DND-41 (cell line): ENCODE measurements around the gene ATP10A.

Experiments used
- ATAC-seq: fragments of 200-7000 bp; cut with Tn5 transposase; 3 replicates; pipeline ENCODE4 v1.9.1; 2021; ENCODE audit warnings: low read depth; ENCODE audit not compliant: insufficient read depth
- DNase-seq: peaks from one replicate; pipeline ENCODE4 v3.0.0-alpha.2; 2020
- H2AFZ ChIP-seq: 2 replicates; pipeline ENCODE4 v1.6.0; 2012; ENCODE audit warnings: low read depth, low read length
- H3K27ac ChIP-seq: 2 replicates; pipeline ENCODE4 v1.5.1; 2012; ENCODE audit warnings: low read length, inconsistent platforms
- H3K27me3 ChIP-seq: fragments of 200-600 bp; sonication (generic); 2 replicates; pipeline ENCODE4 v1.6.0; 2012; ENCODE audit warnings: low read length, mild to moderate bottlenecking, inconsistent platforms; ENCODE audit not compliant: insufficient read depth, poor library complexity
- H3K36me3 ChIP-seq: 2 replicates; pipeline ENCODE4 v1.5.1; 2012; ENCODE audit warnings: low read length, inconsistent platforms; ENCODE audit not compliant: insufficient read depth
- H3K4me1 ChIP-seq: 2 replicates; pipeline ENCODE4 v1.5.1; 2012; ENCODE audit warnings: mild to moderate bottlenecking, low read length; ENCODE audit not compliant: insufficient read depth
- H3K4me2 ChIP-seq: 2 replicates; pipeline ENCODE4 v1.6.0; 2012; ENCODE audit warnings: mild to moderate bottlenecking, moderate library complexity, low read length, inconsistent platforms; ENCODE audit not compliant: insufficient read depth
- H3K4me3 ChIP-seq, 2 experiments: fragments of 200-600 bp in 1 of 2; shearing (Covaris generic) in 1 of 2; 2 replicates each; pipeline ENCODE4 v1.5.1; 2012 to 2016; ENCODE audit warnings: inconsistent platforms in 2 of 2, low read length in 2 of 2, mild to moderate bottlenecking in 2 of 2, low read depth in 1 of 2, moderate library complexity in 1 of 2
- H3K79me2 ChIP-seq: 2 replicates; pipeline ENCODE4 v1.6.0; 2012; ENCODE audit warnings: low read length, inconsistent platforms; ENCODE audit not compliant: insufficient read depth
- H3K9ac ChIP-seq: 2 replicates; pipeline ENCODE4 v1.6.0; 2012; ENCODE audit warnings: low read depth, mild to moderate bottlenecking, inconsistent platforms, low read length, moderate library complexity
- H3K9me3 ChIP-seq: 2 replicates; pipeline ENCODE4 v1.5.1; 2012; ENCODE audit warnings: low read length, moderate library complexity, mild to moderate bottlenecking, inconsistent platforms; ENCODE audit not compliant: insufficient read depth, severe bottlenecking
- H4K20me1 ChIP-seq: 2 replicates; pipeline ENCODE4 v1.6.0; 2012; ENCODE audit warnings: low read length; ENCODE audit not compliant: insufficient read depth
- CTCF ChIP-seq: IDR thresholded peaks from 2 replicates; pipeline ENCODE4 v1.5.1; 2012; ENCODE audit warnings: borderline replicate concordance, low read length, moderate library complexity, mild to moderate bottlenecking; ENCODE audit not compliant: poor library complexity, severe bottlenecking; ENCODE audit errors: extremely low read depth
- EZH2 ChIP-seq: IDR thresholded peaks from 3 replicates; pipeline ENCODE4 v1.6.1; 2012; ENCODE audit warnings: borderline replicate concordance, low read depth, mild to moderate bottlenecking, moderate library complexity, low read length, inconsistent platforms; ENCODE audit not compliant: severe bottlenecking

The ATP10A gene

GRCh38 chr15:25891081-25891480 lies 28.0 kb upstream of the ATP10A start:
- no peaks in the 10 kb centered on the region for H3K27me3 ChIP-seq
- TF ChIP-seq CTCF = no peak
- no peak for ATAC-seq
- no peak overlapping the region for H3K4me2 ChIP-seq
- H3K4me3 ChIP-seq = no peak overlapping the region
- no peak for DNase-seq
- H3K4me1 ChIP-seq = no peaks in the 10 kb centered on the region
- no peaks in the 10 kb centered on the region for H4K20me1 ChIP-seq
- no peak overlapping the region for H2AFZ ChIP-seq
- H3K9ac ChIP-seq = no peak overlapping the region
- no peaks in the 10 kb centered on the region for H3K79me2 ChIP-seq
- H3K36me3 ChIP-seq = no peaks in the 10 kb centered on the region
- H3K9me3 ChIP-seq = no peaks in the 10 kb centered on the region
- no peak overlapping the region for H3K27ac ChIP-seq

GRCh38 chr15:25890529-25890928 lies 27.4 kb upstream of the ATP10A start:
- no peaks in the 10 kb centered on the region for H3K27me3 ChIP-seq
- H3K4me3 ChIP-seq = no peak overlapping the region
- no peaks in the 10 kb centered on the region for H3K79me2 ChIP-seq
- H4K20me1 ChIP-seq = no peaks in the 10 kb centered on the region
- no peaks in the 10 kb centered on the region for H3K9me3 ChIP-seq
- H3K4me2 ChIP-seq = no peak overlapping the region
- H3K9ac ChIP-seq = no peak overlapping the region
- no peak overlapping the region for H2AFZ ChIP-seq
- no peak for ATAC-seq
- H3K36me3 ChIP-seq = no peaks in the 10 kb centered on the region
- no peak for DNase-seq
- H3K4me1 ChIP-seq = no peaks in the 10 kb centered on the region
- TF ChIP-seq CTCF (no peak), EZH2 (no peak)
- no peak overlapping the region for H3K27ac ChIP-seq

- no peak overlapping the region for H3K4me2 ChIP-seq
- no peak overlapping the region for H3K9ac ChIP-seq
- no peaks in the 10 kb centered on the region for H3K9me3 ChIP-seq
- no peaks in the 10 kb centered on the region for H4K20me1 ChIP-seq
- no peak for DNase-seq
- ATAC-seq = no peak
- no peak overlapping the region for H3K27ac ChIP-seq
- H3K4me3 ChIP-seq = no peak overlapping the region
- no peaks in the 10 kb centered on the region for H3K79me2 ChIP-seq
- no peaks in the 10 kb centered on the region for H3K4me1 ChIP-seq
- no peak for TF ChIP-seq CTCF
- no peak for TF ChIP-seq EZH2
- no peaks in the 10 kb centered on the region for H3K27me3 ChIP-seq
- H2AFZ ChIP-seq = no peak overlapping the region
- no peaks in the 10 kb centered on the region for H3K36me3 ChIP-seq
Measured at GRCh38 chr15:25887870-25888269, 24.7 kb upstream of the ATP10A start.

GRCh38 chr15:25886498-25887140 lies 23.5 kb upstream of the ATP10A start:
- Histone ChIP-seq H3K4me2 (no peak overlapping the region), H2AFZ (no peak overlapping the region), H3K4me1 (no peaks in the 10 kb centered on the region), H3K9me3 (no peaks in the 10 kb centered on the region), H3K36me3 (no peaks in the 10 kb centered on the region), H3K27me3 (no peaks in the 10 kb centered on the region), H3K9ac (no peak overlapping the region), H3K79me2 (no peaks in the 10 kb centered on the region), H3K4me3 (no peak overlapping the region), H3K27ac (no peak overlapping the region), H4K20me1 (no peaks in the 10 kb centered on the region)
- ATAC-seq (no peak), DNase-seq (no peak)
- TF ChIP-seq EZH2 = no peak
- TF ChIP-seq CTCF = no peak
